ENCODE data around the gene LGALSL.

LGALSL gene

DNA sequence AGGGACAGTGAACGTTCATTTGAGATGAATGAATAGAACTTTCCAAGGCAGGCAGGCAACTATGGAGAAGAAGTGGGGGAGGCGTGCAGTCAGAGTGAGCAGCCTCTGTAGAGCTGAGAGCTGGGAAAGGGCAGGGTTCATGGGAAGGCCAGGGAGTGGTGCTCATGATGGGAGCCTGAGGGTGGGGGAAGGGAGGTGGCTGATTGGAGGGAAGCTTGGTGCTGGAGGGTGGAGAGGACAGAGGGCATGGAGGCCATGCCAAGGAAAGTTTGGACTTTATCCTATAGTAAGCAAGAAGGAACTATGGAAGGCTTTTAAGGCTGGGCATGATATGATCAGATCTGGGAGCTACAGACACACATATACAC is 47.6 kb upstream of the LGALSL start:
- TF ChIP-seq EP300 (IDR thresholded peaks at IDR 0.05; ENCODE audit: borderline replicate concordance) (no peak), CEBPB (IDR thresholded peaks at IDR 0.05) (no peak), TEAD4 (IDR thresholded peaks at IDR 0.05) (no peak), TCF12 (IDR thresholded peaks at IDR 0.05; ENCODE audit: low read depth) (no peak), YY1 (IDR thresholded peaks at IDR 0.05; ENCODE audit: low read depth) (no peak), TAF1 (IDR thresholded peaks at IDR 0.05; ENCODE audit: low read depth) (no peak), NFIC (IDR thresholded peaks at IDR 0.05) (no peak), CREB1 (IDR thresholded peaks at IDR 0.05; ENCODE audit: low read depth) (no peak), RAD21 (IDR thresholded peaks at IDR 0.05; ENCODE audit: low read depth) (no peak), EGR1 (IDR thresholded peaks at IDR 0.05) (no peak), FOXM1 (IDR thresholded peaks at IDR 0.05; ENCODE audit: borderline replicate concordance, low read depth) (no peak), ZBTB7A (IDR thresholded peaks at IDR 0.05; ENCODE audit: low read depth) (no peak)
- TF ChIP-seq, protein P1, sequence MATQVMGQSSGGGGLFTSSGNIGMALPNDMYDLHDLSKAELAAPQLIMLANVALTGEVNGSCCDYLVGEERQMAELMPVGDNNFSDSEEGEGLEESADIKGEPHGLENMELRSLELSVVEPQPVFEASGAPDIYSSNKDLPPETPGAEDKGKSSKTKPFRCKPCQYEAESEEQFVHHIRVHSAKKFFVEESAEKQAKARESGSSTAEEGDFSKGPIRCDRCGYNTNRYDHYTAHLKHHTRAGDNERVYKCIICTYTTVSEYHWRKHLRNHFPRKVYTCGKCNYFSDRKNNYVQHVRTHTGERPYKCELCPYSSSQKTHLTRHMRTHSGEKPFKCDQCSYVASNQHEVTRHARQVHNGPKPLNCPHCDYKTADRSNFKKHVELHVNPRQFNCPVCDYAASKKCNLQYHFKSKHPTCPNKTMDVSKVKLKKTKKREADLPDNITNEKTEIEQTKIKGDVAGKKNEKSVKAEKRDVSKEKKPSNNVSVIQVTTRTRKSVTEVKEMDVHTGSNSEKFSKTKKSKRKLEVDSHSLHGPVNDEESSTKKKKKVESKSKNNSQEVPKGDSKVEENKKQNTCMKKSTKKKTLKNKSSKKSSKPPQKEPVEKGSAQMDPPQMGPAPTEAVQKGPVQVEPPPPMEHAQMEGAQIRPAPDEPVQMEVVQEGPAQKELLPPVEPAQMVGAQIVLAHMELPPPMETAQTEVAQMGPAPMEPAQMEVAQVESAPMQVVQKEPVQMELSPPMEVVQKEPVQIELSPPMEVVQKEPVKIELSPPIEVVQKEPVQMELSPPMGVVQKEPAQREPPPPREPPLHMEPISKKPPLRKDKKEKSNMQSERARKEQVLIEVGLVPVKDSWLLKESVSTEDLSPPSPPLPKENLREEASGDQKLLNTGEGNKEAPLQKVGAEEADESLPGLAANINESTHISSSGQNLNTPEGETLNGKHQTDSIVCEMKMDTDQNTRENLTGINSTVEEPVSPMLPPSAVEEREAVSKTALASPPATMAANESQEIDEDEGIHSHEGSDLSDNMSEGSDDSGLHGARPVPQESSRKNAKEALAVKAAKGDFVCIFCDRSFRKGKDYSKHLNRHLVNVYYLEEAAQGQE (IDR thresholded peaks at IDR 0.05; ENCODE audit: low read depth), result no peak
- TF ChIP-seq, protein P2, sequence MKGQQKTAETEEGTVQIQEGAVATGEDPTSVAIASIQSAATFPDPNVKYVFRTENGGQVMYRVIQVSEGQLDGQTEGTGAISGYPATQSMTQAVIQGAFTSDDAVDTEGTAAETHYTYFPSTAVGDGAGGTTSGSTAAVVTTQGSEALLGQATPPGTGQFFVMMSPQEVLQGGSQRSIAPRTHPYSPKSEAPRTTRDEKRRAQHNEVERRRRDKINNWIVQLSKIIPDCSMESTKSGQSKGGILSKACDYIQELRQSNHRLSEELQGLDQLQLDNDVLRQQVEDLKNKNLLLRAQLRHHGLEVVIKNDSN (IDR thresholded peaks at IDR 0.05), result no peak
- TF ChIP-seq, protein P3, sequence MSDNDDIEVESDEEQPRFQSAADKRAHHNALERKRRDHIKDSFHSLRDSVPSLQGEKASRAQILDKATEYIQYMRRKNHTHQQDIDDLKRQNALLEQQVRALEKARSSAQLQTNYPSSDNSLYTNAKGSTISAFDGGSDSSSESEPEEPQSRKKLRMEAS (IDR thresholded peaks at IDR 0.05), result no peak

- TF ChIP-seq CREB1 (IDR thresholded peaks at IDR 0.05; ENCODE audit: low read depth), result no peak
Observed at GRCh38 chr2:64408031-64408430, 45.9 kb upstream of the LGALSL start.

GRCh38 chr2:64410671-64411070 is 43.3 kb upstream of the LGALSL start:
- TF ChIP-seq EGR1 (IDR thresholded peaks at IDR 0.05), result no peak
- TF ChIP-seq RAD21 (IDR thresholded peaks at IDR 0.05; ENCODE audit: low read depth), result no peak
- no peak for TF ChIP-seq FOXM1 (IDR thresholded peaks at IDR 0.05; ENCODE audit: borderline replicate concordance, low read depth)
- TF ChIP-seq, protein P3 (IDR thresholded peaks at IDR 0.05), result no peak
- TF ChIP-seq CREB1 (IDR thresholded peaks at IDR 0.05; ENCODE audit: low read depth), result no peak
- TF ChIP-seq TAF1 (IDR thresholded peaks at IDR 0.05; ENCODE audit: low read depth), result no peak
- no peak for TF ChIP-seq ZBTB7A (IDR thresholded peaks at IDR 0.05; ENCODE audit: low read depth)
- TF ChIP-seq CEBPB (IDR thresholded peaks at IDR 0.05), result no peak
- no peak for TF ChIP-seq YY1 (IDR thresholded peaks at IDR 0.05; ENCODE audit: low read depth)

GRCh38 chr2:64412671-64413070 is 41.3 kb upstream of the LGALSL start:
- TF ChIP-seq NFIC (IDR thresholded peaks at IDR 0.05), result no peak
- no peak for TF ChIP-seq EP300 (IDR thresholded peaks at IDR 0.05; ENCODE audit: borderline replicate concordance)
- TF ChIP-seq TAF1 (IDR thresholded peaks at IDR 0.05; ENCODE audit: low read depth), result no peak
- TF ChIP-seq, protein P1 (IDR thresholded peaks at IDR 0.05; ENCODE audit: low read depth), result no peak
- no peak for TF ChIP-seq RAD21 (IDR thresholded peaks at IDR 0.05; ENCODE audit: low read depth)
- TF ChIP-seq TEAD4 (IDR thresholded peaks at IDR 0.05), result no peak
- TF ChIP-seq FOXM1 (IDR thresholded peaks at IDR 0.05; ENCODE audit: borderline replicate concordance, low read depth), result no peak
- TF ChIP-seq CEBPB (IDR thresholded peaks at IDR 0.05), result no peak
- TF ChIP-seq, protein P3 (IDR thresholded peaks at IDR 0.05), result no peak
- TF ChIP-seq YY1 (IDR thresholded peaks at IDR 0.05; ENCODE audit: low read depth), result no peak
- TF ChIP-seq, protein P2 (IDR thresholded peaks at IDR 0.05), result no peak
- TF ChIP-seq CREB1 (IDR thresholded peaks at IDR 0.05; ENCODE audit: low read depth), result no peak
- no peak for TF ChIP-seq ZBTB7A (IDR thresholded peaks at IDR 0.05; ENCODE audit: low read depth)
- TF ChIP-seq TCF12 (IDR thresholded peaks at IDR 0.05; ENCODE audit: low read depth), result no peak
- no peak for TF ChIP-seq EGR1 (IDR thresholded peaks at IDR 0.05)

DNA sequence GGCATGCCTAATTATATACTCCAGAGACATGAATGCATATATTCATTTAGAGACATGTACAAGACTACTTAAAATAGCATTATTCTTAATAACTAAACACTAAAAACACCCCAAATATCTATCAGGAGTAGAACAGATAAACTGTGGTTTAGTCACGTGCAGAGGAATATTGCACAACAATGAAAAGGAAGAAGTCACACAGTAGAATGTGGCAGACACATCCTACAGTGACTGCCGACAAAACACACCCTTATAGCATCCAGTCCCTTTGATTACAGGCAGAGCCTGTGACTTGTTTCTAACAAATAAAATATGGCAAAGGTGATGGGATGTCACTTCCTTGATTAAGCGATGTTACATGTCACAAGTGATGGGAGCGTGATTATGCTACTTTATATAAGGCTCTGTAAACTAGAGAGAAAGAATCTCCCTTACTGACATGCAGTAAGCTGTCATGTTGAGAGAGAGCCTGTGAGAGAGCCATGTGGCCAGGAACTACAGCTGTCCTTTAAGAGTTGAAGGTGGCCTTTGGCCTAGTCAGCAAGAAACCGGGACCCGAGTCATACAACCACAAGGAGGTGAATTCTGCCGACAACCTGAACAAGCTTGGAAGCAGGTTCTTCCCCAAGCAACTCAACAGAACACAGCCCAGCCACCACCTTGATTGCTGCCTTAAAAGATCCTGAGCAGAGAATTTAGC is 39.1 kb upstream of the LGALSL start:
- no peak for TF ChIP-seq CEBPB (IDR thresholded peaks at IDR 0.05)
- TF ChIP-seq, protein P3 (IDR thresholded peaks at IDR 0.05), result no peak
- no peak for TF ChIP-seq TCF12 (IDR thresholded peaks at IDR 0.05; ENCODE audit: low read depth)
- no peak for TF ChIP-seq FOXM1 (IDR thresholded peaks at IDR 0.05; ENCODE audit: borderline replicate concordance, low read depth)
- TF ChIP-seq CREB1 (IDR thresholded peaks at IDR 0.05; ENCODE audit: low read depth), result no peak
- TF ChIP-seq, protein P1 (IDR thresholded peaks at IDR 0.05; ENCODE audit: low read depth), result no peak
- TF ChIP-seq, protein P2 (IDR thresholded peaks at IDR 0.05), result no peak
- no peak for TF ChIP-seq RAD21 (IDR thresholded peaks at IDR 0.05; ENCODE audit: low read depth)
- no peak for TF ChIP-seq YY1 (IDR thresholded peaks at IDR 0.05; ENCODE audit: low read depth)
- no peak for TF ChIP-seq TAF1 (IDR thresholded peaks at IDR 0.05; ENCODE audit: low read depth)
- TF ChIP-seq NFIC (IDR thresholded peaks at IDR 0.05), result no peak
- no peak for TF ChIP-seq EP300 (IDR thresholded peaks at IDR 0.05; ENCODE audit: borderline replicate concordance)
- no peak for TF ChIP-seq ZBTB7A (IDR thresholded peaks at IDR 0.05; ENCODE audit: low read depth)

Measured in Ishikawa (cell line).